GM12878 (cell line): ENCODE data around the gene TTC38. TPM values are rescaled to one million over a fixed set of nuclear protein-coding genes. Genes with fewer than 3 reads are reported as not detected.

Experiments
- polyA plus RNA-seq, 11 experiments: library from polyadenylated mRNA; depleted of rRNA in 4 of 11; unstranded in 6 of 11; stranded (reverse) in 5 of 11; fragments of >200 nt; fragmentation: Nextera tagmentation in 4 of 11; fragmentation: Illumina TruSeq in 1 of 11; extraction: Ambion mirVana in 4 of 11; extraction: Trizol in 1 of 11; gene quantifications; 1 replicate in 1 of 11; 2 replicates in 10 of 11; pipeline versions ENCODE4 v1.2.1 to v1.2.3, GENCODE V29; 2011 to 2016; ENCODE audit warnings: inconsistent platforms in 2 of 11, missing spikeins in 2 of 11, low read depth in 1 of 11
- total RNA-seq, 4 experiments: library from RNA; depleted of rRNA in 3 of 4; stranded (reverse); fragments of >200 nt in 3 of 4; fragmentation: Illumina TruSeq in 1 of 4; extraction: Trizol in 1 of 4; gene quantifications; 2 replicates each; pipeline versions ENCODE4 v1.2.1 to v1.2.3, GENCODE V29; 2013 to 2021

Gene TTC38
- total and polyA plus RNA-seq, 10 of the 15 experiments (the other 5 are each of a cell fraction or from before 2014, with no cell fraction given): 0.58 to 39.9 (median 13.0) TPM

Other genes with a start within 250 kb of the TTC38 start
- 3.6 and 6.2 TPM in 2 replicates for gene PPARA, start 117.5 kb upstream of the TTC38 start, total RNA-seq (2014; rRNA removed)
- 5.7 and 7.7 TPM in 2 replicates for gene PPARA, start 117.5 kb upstream of the TTC38 start, total RNA-seq (2014; rRNA removed; fragmentation: Illumina TruSeq; extraction: Trizol)
- gene PPARA, start 117.5 kb upstream of the TTC38 start, total RNA-seq (2021): 7.6 and 10.1 TPM in 2 replicates
- 10.4 TPM in 2 replicates for gene PPARA, start 117.5 kb upstream of the TTC38 start, polyA plus RNA-seq (2011; rRNA removed)
- 4.7 and 4.8 TPM in 2 replicates for gene PPARA, start 117.5 kb upstream of the TTC38 start, polyA plus RNA-seq (2014; fragmentation: Illumina TruSeq; extraction: Trizol)
- 1 to 10 TPM in 1 of 2 experiments, under 1 TPM in 1; 0.72 to 1.0 TPM for gene PPARA, start 117.5 kb upstream of the TTC38 start, polyA plus RNA-seq (2014; fragmentation: Nextera tagmentation; extraction: Ambion mirVana)
- gene PPARA, start 117.5 kb upstream of the TTC38 start, polyA plus RNA-seq (2014; rRNA removed): 4.9 and 5.2 TPM in 2 replicates
- gene PPARA, start 117.5 kb upstream of the TTC38 start, polyA plus RNA-seq (2016; fragmentation: Nextera tagmentation; extraction: Ambion mirVana): 1 to 10 TPM; 2.4 to 4.4 TPM
- gene CDPF1, start 17.7 kb upstream of the TTC38 start, total RNA-seq (2014; rRNA removed): 11.1 and 13.3 TPM in 2 replicates
- 5.5 and 6.1 TPM in 2 replicates for gene CDPF1, start 17.7 kb upstream of the TTC38 start, total RNA-seq (2014; rRNA removed; fragmentation: Illumina TruSeq; extraction: Trizol)
- 7.2 and 7.8 TPM in 2 replicates for gene CDPF1, start 17.7 kb upstream of the TTC38 start, total RNA-seq (2021)
- gene CDPF1, start 17.7 kb upstream of the TTC38 start, polyA plus RNA-seq (2011; rRNA removed): 7.4 and 8.6 TPM in 2 replicates
- 3.1 and 6.4 TPM in 2 replicates for gene CDPF1, start 17.7 kb upstream of the TTC38 start, polyA plus RNA-seq (2014; fragmentation: Illumina TruSeq; extraction: Trizol)
- gene CDPF1, start 17.7 kb upstream of the TTC38 start, polyA plus RNA-seq (2014; fragmentation: Nextera tagmentation; extraction: Ambion mirVana): 1 to 10 TPM; 1.0 to 2.2 TPM
- 13.0 and 22.4 TPM in 2 replicates for gene CDPF1, start 17.7 kb upstream of the TTC38 start, polyA plus RNA-seq (2014; rRNA removed)
- gene CDPF1, start 17.7 kb upstream of the TTC38 start, polyA plus RNA-seq (2016; fragmentation: Nextera tagmentation; extraction: Ambion mirVana): 10 to 100 TPM; 15.5 to 18.2 TPM
- not detected in 2 replicates for gene PKDREJ, start 4.7 kb upstream of the TTC38 start, total RNA-seq (2014; rRNA removed)
- not detected in 2 replicates for gene PKDREJ, start 4.7 kb upstream of the TTC38 start, total RNA-seq (2014; rRNA removed; fragmentation: Illumina TruSeq; extraction: Trizol)
- gene PKDREJ, start 4.7 kb upstream of the TTC38 start, total RNA-seq (2021): not detected in 2 replicates
- not detected in 2 replicates for gene PKDREJ, start 4.7 kb upstream of the TTC38 start, polyA plus RNA-seq (2011; rRNA removed)
- gene PKDREJ, start 4.7 kb upstream of the TTC38 start, polyA plus RNA-seq (2014; fragmentation: Illumina TruSeq; extraction: Trizol): not detected in 2 replicates
- gene PKDREJ, start 4.7 kb upstream of the TTC38 start, polyA plus RNA-seq (2014; fragmentation: Nextera tagmentation; extraction: Ambion mirVana): under 1 TPM in 1 of 2 experiments, not detected in 1; 0.02 TPM
- 0.01 TPM in 1 of 2 replicates, not detected in the other for gene PKDREJ, start 4.7 kb upstream of the TTC38 start, polyA plus RNA-seq (2014; rRNA removed)
- gene PKDREJ, start 4.7 kb upstream of the TTC38 start, polyA plus RNA-seq (2016; fragmentation: Nextera tagmentation; extraction: Ambion mirVana): under 1 TPM in 1 of 2 experiments, not detected in 1; 0.03 TPM
- 25.9 and 27.4 TPM in 2 replicates for gene GTSE1, start 28.9 kb downstream of the TTC38 start, total RNA-seq (2014; rRNA removed)
- 21.8 and 23.3 TPM in 2 replicates for gene GTSE1, start 28.9 kb downstream of the TTC38 start, total RNA-seq (2014; rRNA removed; fragmentation: Illumina TruSeq; extraction: Trizol)
- gene GTSE1, start 28.9 kb downstream of the TTC38 start, total RNA-seq (2021): 43.9 and 46.2 TPM in 2 replicates
- 15.9 and 21.6 TPM in 2 replicates for gene GTSE1, start 28.9 kb downstream of the TTC38 start, polyA plus RNA-seq (2011; rRNA removed)
- 30.8 and 37.1 TPM in 2 replicates for gene GTSE1, start 28.9 kb downstream of the TTC38 start, polyA plus RNA-seq (2014; fragmentation: Illumina TruSeq; extraction: Trizol)
- gene GTSE1, start 28.9 kb downstream of the TTC38 start, polyA plus RNA-seq (2014; fragmentation: Nextera tagmentation; extraction: Ambion mirVana): 1 to 10 TPM; 6.6 to 10.0 TPM
- 43.0 and 45.2 TPM in 2 replicates for gene GTSE1, start 28.9 kb downstream of the TTC38 start, polyA plus RNA-seq (2014; rRNA removed)
- 10 to 100 TPM; 43.9 to 44.5 TPM for gene GTSE1, start 28.9 kb downstream of the TTC38 start, polyA plus RNA-seq (2016; fragmentation: Nextera tagmentation; extraction: Ambion mirVana)
- gene TRMU, start 67.7 kb downstream of the TTC38 start, total RNA-seq (2014; rRNA removed): 47.5 and 48.0 TPM in 2 replicates
- gene TRMU, start 67.7 kb downstream of the TTC38 start, total RNA-seq (2014; rRNA removed; fragmentation: Illumina TruSeq; extraction: Trizol): 26.1 and 29.6 TPM in 2 replicates
- gene TRMU, start 67.7 kb downstream of the TTC38 start, total RNA-seq (2021): 54.5 and 57.0 TPM in 2 replicates
- gene TRMU, start 67.7 kb downstream of the TTC38 start, polyA plus RNA-seq (2011; rRNA removed): 33.4 and 40.0 TPM in 2 replicates
- gene TRMU, start 67.7 kb downstream of the TTC38 start, polyA plus RNA-seq (2014; fragmentation: Illumina TruSeq; extraction: Trizol): 25.8 and 34.8 TPM in 2 replicates
- 1 to 10 TPM; 3.5 to 5.8 TPM for gene TRMU, start 67.7 kb downstream of the TTC38 start, polyA plus RNA-seq (2014; fragmentation: Nextera tagmentation; extraction: Ambion mirVana)
- gene TRMU, start 67.7 kb downstream of the TTC38 start, polyA plus RNA-seq (2014; rRNA removed): 56.0 and 66.7 TPM in 2 replicates
- gene TRMU, start 67.7 kb downstream of the TTC38 start, polyA plus RNA-seq (2016; fragmentation: Nextera tagmentation; extraction: Ambion mirVana): 10 to 100 TPM; 49.4 to 54.4 TPM